Right renal cortex interstitium (tissue), 3 donors: ENCODE results near the gene MACROH2A2. TPM values are rescaled to one million over a fixed set of nuclear protein-coding genes. Genes with fewer than 3 reads are reported as not detected.
"Not testable (repeated sequence)": the region's sequence is repeated elsewhere in the genome, so short reads cannot be mapped to it uniquely, and the experiment has no call there.

Source experiments
- DNase-seq, 3 donors: peaks; one replicate each; pipeline ENCODE4 v3.0.0-alpha.2; 2013; ENCODE audit warnings: low read depth in 3 of 3, low spot score in 2 of 3
- polyA plus RNA-seq, 3 donors: library from polyadenylated mRNA; unstranded; fragments of 120-200 nt; gene quantifications; one replicate each; pipeline ENCODE4 v1.2.1, GENCODE V29; 2013; ENCODE audit not compliant: insufficient read length in 3 of 3

The MACROH2A2 gene
- polyA plus RNA-seq, 3 donors: 76.9 to 82.0 (median 80.5) TPM

DNA sequence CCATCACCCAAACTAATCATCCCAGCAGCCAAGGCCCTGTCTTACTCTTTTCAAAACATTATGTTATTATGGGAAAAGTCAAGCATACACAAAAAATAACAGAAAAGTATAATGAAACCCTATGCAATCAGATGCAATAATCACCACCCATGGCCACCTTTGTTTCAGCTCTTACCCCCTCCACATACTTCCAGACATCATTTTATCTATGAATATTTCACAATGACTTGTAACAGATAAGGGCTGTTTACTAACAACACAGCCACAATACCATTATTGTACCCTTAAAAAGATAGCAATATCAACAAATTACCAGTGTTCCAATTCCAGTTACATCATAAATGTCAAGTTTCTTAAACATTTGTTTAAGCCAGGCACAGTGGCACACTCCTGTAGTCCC, 44.8 kb downstream of the MACROH2A2 start:
- no peak for DNase-seq

DNA sequence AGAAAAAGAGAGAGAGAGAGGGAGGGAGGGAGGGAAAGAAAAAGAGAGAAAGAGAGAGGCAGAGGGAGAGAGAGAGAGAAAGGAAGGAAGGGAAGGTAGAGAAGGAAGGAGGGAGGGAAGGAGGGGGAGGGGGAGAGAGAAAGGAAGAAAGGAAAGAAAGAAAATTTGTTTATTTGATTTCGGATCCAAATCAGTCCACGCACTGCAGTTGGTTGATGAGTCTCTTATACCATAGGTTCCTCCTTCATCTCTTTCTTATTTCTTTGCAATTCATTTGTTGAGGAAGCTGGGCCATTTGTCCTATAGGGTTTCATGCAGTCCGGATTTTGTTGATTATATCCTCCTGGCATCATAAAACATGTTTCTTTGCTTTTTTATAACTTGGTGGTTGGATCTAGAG, 45.6 kb downstream of the MACROH2A2 start:
- DNase-seq: no peak

DNA sequence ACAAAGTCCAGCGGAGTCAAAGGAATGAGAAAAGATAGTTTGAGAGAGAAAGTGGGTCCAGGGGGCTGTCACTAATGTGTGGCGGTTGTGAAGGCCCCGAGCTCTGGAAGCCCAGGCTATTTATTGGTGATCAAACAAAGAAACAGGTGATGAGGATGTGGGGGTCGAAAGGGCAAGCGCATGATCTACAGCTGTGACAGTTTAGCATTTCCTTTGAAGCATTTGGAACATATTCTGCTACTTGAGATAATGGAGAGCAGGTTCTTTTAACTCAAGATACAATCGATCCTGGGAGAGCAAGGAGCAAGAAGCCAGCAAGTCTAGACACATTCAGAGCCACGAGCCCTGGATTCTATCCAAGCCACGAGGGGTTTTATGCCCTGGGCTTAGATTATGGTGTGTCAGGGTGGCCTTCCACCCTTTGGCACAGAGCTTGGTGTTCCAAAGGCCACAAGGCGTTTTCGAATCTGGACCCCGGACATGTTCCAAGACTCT, 48.5 kb downstream of the MACROH2A2 start:
- not testable (repeated sequence) for DNase-seq

GRCh38 chr10:70101668-70102067, 49.0 kb downstream of the MACROH2A2 start:
- DNase-seq: no peak

GRCh38 chr10:70106958-70107791, 54.5 kb downstream of the MACROH2A2 start:
- no peak for DNase-seq

GRCh38 chr10:70109064-70109729, 56.6 kb downstream of the MACROH2A2 start:
- DNase-seq: no peak

- DNase-seq: no peak
Observed at GRCh38 chr10:70111496-70111895, 58.9 kb downstream of the MACROH2A2 start.

DNA sequence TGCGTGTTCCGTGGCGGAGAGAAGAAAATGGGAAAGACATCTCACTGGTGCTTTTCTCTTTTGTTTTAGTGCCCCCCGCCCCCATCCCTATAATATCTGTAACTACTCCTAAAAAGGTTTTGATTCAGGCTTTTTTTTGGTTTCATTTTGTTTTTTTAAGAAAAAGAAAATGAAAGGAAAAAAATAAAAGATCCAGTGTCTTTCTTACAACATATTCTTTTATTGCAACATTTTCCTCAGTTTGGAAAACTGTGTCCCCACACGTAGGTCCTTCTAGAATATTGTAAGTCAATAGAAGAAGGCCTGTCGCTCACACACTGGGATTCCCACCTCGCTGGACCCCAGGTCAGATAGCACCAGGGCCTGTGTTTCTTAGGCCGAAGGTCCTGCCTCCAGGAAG, 59.4 kb downstream of the MACROH2A2 start:
- DNase-seq: no peak

DNA sequence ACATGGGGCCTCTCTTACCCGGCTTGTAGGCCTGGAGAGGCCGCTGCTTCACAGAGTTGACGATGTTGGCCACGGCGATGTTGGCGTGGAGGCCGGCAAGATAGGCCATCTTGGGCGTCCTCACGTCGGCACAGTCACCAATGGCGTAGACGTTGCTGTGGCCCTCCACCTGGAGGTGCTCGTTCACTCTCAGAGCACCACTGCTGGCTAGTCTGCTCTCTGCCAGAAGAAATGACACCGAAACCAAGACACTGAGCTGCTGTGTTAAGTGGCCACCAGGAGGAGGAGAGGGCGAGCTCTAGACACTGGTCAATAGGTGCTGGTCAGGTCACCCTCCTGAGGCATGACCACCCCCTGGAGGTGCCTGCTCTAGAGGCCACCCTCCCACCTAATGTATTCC, 62.3 kb downstream of the MACROH2A2 start:
- no peak for DNase-seq

DNA sequence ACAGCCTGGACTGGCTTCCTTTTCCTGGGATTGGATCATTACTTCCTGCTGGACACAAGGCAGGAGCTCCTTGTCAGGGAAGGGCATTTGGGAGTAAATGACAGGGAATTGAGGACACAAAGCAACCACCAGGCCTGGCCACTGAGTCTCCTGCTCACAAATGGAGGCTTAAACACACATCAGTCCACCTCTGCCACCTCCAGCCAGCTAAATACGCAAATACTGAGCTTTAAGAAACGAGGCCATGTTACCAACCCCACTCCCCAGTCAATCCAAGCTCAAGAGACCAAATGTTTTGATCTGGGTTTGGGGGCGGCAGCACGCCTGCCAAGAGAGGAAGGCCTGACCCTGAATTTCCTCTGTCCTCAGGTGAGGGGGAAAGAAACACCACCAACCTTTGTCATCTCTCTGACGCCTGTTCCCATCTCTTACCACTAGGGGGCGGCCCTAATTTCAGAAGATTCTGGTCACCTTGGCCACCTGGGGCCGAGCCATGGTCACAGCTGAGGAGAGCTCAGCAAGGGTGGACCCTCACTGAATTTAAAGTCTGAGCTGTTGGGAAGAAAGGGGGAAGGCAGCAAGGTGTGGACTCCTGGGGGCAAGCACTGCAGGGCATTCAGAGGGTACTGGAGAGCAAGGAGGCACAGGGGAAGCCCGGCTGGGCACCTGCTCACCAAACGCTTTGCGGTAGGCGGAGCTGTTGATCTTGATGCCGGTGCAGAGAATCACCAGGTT, 63.5 kb downstream of the MACROH2A2 start:
- DNase-seq: no peak

DNA sequence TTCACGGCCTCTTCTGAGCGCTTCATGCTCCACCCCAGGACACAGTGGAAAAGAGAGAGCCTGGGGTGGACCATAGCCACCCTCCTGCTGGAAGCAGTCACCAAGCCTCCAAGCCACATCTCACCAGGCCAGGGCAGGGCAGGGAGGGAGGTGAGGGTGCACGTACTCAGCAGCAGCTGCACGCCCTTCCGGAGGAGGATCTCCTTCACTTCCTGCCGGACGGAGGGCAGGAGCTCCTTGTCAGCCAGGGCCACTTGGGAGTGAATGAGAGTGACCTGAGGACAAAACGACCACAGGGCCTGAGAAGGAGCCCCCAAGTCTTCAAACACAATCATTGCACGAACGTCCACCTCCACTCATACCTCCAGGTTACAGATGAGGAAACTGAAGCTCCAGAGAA, 65.0 kb downstream of the MACROH2A2 start:
- DNase-seq: no peak

- no peak for DNase-seq
Observed at GRCh38 chr10:70118196-70118595, 65.5 kb downstream of the MACROH2A2 start.

- DNase-seq: no peak
Observed at GRCh38 chr10:70119197-70119596, 66.6 kb downstream of the MACROH2A2 start.

DNA sequence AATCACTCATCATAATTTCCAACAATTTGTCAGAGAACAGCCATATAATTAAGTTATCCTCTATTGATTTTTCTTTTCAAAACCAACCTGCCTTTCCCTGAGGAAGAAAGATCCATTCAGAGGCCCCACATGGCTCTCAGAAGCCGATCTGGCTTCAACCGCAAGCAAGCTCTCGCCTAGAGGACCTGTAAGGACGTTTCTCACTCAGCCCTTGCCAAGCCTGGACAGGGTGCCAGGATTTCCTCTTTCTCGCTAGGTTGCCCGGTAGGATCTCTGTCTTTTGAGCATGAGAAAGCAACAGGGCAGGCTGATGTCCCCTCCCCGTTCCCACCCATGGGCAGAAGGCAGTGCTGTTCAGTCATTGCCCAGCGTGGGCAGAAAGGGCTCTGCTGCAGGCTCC, 67.0 kb downstream of the MACROH2A2 start:
- no peak for DNase-seq

DNA sequence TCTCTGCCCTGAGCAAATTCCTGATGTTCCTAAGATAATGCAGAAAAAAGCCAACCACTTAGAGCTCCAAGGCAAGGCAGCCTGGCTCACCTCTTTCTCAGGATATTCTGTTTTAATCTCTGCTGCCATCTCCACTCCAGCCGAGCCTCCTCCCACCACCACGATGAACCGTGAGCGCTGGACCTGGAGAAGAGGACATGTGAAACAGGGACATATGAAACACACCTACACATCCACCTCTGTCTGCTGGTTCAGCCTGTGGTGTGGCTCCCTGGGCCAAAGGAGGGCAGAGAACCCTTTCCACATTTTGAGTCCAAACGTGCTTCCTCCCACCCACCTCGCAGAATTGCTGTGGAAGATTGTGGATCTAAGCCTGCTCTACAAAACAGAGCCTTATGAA, 67.8 kb downstream of the MACROH2A2 start:
- no peak for DNase-seq

- DNase-seq: no peak
Observed at GRCh38 chr10:70121281-70121949, 68.8 kb downstream of the MACROH2A2 start.

DNA sequence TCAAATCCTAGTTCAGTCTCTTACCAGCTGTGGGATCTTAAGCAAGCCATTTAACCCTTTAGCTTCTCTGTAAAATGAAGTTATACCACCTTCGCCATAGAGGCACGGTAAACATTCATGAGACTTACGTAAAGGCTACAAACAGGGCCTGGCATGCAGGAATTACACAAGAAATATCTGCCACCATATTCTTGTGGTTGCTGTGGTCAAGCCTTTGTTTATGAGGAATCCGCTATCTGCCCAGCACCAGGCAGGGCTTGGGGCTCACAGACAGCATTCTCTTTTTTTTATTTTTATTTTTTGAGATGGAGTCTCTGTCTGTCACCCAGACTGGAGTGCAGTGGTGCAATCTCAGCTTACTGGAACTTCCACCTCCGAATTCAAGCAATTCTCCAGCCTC, 70.1 kb downstream of the MACROH2A2 start:
- DNase-seq: no peak

GRCh38 chr10:70123166-70123565, 70.5 kb downstream of the MACROH2A2 start:
- DNase-seq: not testable (repeated sequence)

DNA sequence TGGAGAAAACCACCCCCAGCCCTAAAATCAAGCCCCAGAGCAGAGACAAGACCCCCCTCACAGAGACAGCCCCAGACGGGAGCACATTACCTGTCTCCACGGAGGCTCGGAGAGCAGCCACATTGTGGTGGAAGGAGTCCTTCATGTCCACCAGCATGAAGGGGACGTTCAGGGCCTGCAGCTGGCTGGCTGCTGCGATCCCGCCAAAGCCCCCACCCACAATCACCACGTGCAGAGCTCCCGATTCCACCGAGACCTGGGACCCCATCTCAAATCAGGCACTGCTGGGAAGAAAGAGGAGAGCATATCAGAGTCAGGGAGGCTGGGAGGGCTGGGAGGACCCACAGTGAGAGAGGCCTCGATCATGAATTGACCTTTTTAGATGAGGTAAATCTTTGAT, 71.2 kb downstream of the MACROH2A2 start:
- DNase-seq: no peak

DNA sequence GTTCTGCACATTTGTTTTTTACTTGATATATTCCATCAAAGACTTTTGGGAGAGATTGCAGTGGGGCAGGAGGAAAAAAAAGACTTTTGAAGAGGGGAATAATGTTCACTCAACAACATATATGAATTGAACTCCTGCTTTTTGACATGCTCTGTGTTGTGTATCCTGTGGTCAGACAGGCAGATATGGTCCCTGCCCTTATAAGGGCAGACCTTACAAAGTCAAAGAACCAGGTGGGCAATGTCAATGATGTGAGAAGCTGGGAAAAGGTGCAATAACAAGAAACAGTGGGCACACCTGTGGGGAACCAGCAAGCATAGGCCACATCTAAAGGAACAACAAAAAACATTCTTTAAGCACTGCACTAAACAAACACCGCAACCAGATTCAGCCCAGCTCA, 71.8 kb downstream of the MACROH2A2 start:
- DNase-seq: no peak

DNA sequence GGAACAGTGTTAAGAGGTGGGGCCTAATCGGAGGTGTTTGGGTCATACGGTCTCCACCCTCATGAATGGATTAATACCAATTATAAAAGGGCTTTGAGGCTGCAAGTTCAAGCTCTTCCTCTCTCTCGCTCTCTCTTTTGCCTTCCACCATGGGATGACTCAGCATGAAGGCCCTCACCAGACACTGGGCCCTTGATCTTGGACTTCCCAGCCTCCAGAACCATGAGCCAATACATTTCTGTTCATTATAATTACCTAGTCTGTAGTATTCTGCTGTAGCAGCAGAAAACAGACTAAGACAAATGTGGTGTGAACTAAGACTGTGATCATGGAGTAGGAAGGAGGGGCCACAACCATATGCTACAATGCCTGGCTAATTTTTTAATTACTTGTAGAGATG, 72.3 kb downstream of the MACROH2A2 start:
- DNase-seq: no peak
